Activated CD4-positive, alpha-beta T cell treated with anti-CD3 and anti-CD28 coated beads, Interleukin-2, Interleukin-4, amounts not matched to agents 100 ng/mL and 50 ng/mL, durations not matched to agents 16 hours and 8 hours (primary cell): ENCODE data around the gene ST7.

ENCODE experiments used
- DNase-seq: peaks from one replicate; pipeline ENCODE4 v3.0.0-alpha.2; 2020; ENCODE audit warnings: low spot score

ST7 gene

GRCh38 chr7:117273814-117274225 is 320.5 kb downstream of the ST7 start:
- no peak for DNase-seq

- DNase-seq: no peak
Measured at GRCh38 chr7:117274951-117275350, 321.6 kb downstream of the ST7 start.

GRCh38 chr7:117277576-117277975 is 324.3 kb downstream of the ST7 start:
- DNase-seq: no peak

GRCh38 chr7:117278040-117278439 is 324.7 kb downstream of the ST7 start:
- DNase-seq: no peak

- DNase-seq: no peak
Measured at GRCh38 chr7:117279203-117279602, 325.9 kb downstream of the ST7 start.
